MM.1S (cell line): ENCODE results near the gene PROM2.

Experiments used
- DNase-seq: peaks from one replicate; pipeline ENCODE4 v3.0.0-alpha.2; 2015
- H2AFZ ChIP-seq: fragments of 300-600 bp; sonication (generic); 2 replicates; pipeline ENCODE4 v1.6.0; 2016; ENCODE audit warnings: antibody characterized with exemption, low read length
- H3F3A ChIP-seq: fragments of 300-600 bp; sonication (generic); 2 replicates; pipeline ENCODE4 v1.6.1; 2016; ENCODE audit warnings: mild to moderate bottlenecking, antibody characterized with exemption, low read length, moderate library complexity, mixed read lengths; ENCODE audit not compliant: insufficient read depth
- H3K27ac ChIP-seq: fragments of 300-600 bp; sonication (generic); 2 replicates; pipeline ENCODE4 v1.5.1; 2016; ENCODE audit warnings: mild to moderate bottlenecking, low read length
- H3K27me3 ChIP-seq: fragments of 300-600 bp; sonication (generic); replicated peaks from 2 replicates; pipeline ENCODE4 v1.6.0; 2016; ENCODE audit warnings: low read length; ENCODE audit not compliant: insufficient read depth
- H3K36me3 ChIP-seq: fragments of 300-600 bp; sonication (generic); replicated peaks from 2 replicates; pipeline ENCODE4 v1.6.1; 2016; ENCODE audit warnings: mild to moderate bottlenecking, low read length, mixed read lengths; ENCODE audit not compliant: insufficient read depth
- H3K4me1 ChIP-seq: fragments of 300-600 bp; sonication (generic); 2 replicates; pipeline ENCODE4 v1.6.1; 2016; ENCODE audit warnings: low read length, mixed read lengths
- H3K4me2 ChIP-seq: fragments of 300-600 bp; sonication (generic); 2 replicates; pipeline ENCODE4 v1.6.0; 2016; ENCODE audit warnings: low read depth, low read length
- H3K4me3 ChIP-seq: fragments of 300-600 bp; sonication (generic); 2 replicates; pipeline ENCODE4 v1.5.1; 2016; ENCODE audit warnings: low read length, mixed read lengths
- H3K79me2 ChIP-seq: fragments of 300-600 bp; sonication (generic); 2 replicates; pipeline ENCODE4 v1.6.1; 2016; ENCODE audit warnings: mixed run types, low read length, mixed read lengths
- H3K9ac ChIP-seq: fragments of 300-600 bp; sonication (generic); 2 replicates; pipeline ENCODE4 v1.6.1; 2016; ENCODE audit warnings: low read length, mixed read lengths
- H3K9me2 ChIP-seq: fragments of 300-600 bp; sonication (generic); replicated peaks from 2 replicates; pipeline ENCODE4 v1.6.1; 2016; ENCODE audit warnings: mild to moderate bottlenecking, low read length, mixed read lengths; ENCODE audit not compliant: insufficient read depth
- H3K9me3 ChIP-seq: fragments of 300-600 bp; sonication (generic); replicated peaks from 2 replicates; pipeline ENCODE4 v1.6.1; 2016; ENCODE audit warnings: mild to moderate bottlenecking, low read length, mixed read lengths; ENCODE audit not compliant: insufficient read depth
- H4K20me1 ChIP-seq: fragments of 300-600 bp; sonication (generic); 2 replicates; pipeline ENCODE4 v1.6.1; 2016; ENCODE audit warnings: mild to moderate bottlenecking, low read length, moderate library complexity, mixed read lengths; ENCODE audit not compliant: insufficient read depth
- EZH2 ChIP-seq: fragments of 300-600 bp; sonication (generic); optimal IDR thresholded peaks from 2 replicates; pipeline ENCODE3; 2017; ENCODE audit warnings: low read depth, mild to moderate bottlenecking, antibody characterized with exemption, low read length, mixed read lengths
- EZH2phosphoT487 ChIP-seq: fragments of 300-600 bp; sonication (generic); IDR thresholded peaks from 2 replicates; pipeline ENCODE4 v1.6.1; 2018; ENCODE audit warnings: antibody characterized with exemption, low read length
- TF ChIP-seq, protein P1 (sequence below): fragments of 300-600 bp; sonication (generic); IDR thresholded peaks from 2 replicates; pipeline ENCODE4 v1.5.1; 2016; ENCODE audit warnings: antibody characterized with exemption, low read length, mixed read lengths

The PROM2 gene

DNA sequence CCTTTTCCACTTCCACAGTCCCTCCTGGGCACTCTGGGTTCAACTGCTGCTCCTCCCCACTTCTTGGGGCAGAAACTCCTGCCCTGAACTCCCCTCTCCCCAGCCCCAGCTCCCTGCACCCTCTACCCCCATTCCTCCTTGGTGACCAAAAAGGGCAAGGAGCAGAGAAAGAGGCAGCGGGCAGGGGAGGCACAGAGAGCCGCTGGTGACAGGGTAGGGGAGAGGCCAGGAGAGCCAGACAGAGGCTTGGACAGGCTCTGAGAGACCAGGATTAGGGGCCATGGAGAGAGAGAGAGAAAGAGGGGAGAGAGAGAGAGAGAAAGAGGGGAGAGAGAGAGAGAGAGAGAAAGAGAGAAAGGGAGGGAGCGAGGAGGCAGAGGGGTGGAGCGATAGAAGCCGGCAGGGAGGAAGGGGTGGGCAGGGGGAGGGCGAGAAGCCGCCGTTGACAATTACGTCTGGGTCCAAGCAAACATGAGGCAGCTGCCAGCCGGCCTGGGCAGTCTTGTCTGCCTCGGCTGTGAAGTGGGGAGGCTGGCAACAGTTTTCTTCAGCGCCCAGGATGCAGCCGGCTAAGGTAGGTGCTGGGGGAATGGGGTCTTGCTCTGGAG lies 22.7 kb downstream of the PROM2 start, which contains the start of gene KCNIP3:
KCNIP3 (plus strand) TSS at position 468 of the 608 bp plus-strand sequence; CDS start at position 560, 92 bp downstream.
- Histone ChIP-seq H3K4me2 (no peak within 1 kb of the TSS), H2AFZ (no peak within 1 kb of the TSS), H3K36me3 (no peaks in the 10 kb centered on the region), H3K9me3 (no peaks in the 10 kb centered on the region), H3K27ac (no peak within 1 kb of the TSS), H4K20me1 (no peaks in the 10 kb centered on the region), H3K79me2 (no peaks in the 10 kb centered on the region), H3K4me1 (no peaks in the 10 kb centered on the region), H3K4me3 (no peak within 1 kb of the TSS), H3F3A (no peaks in the 10 kb centered on the region), H3K9ac (no peak within 1 kb of the TSS), H3K9me2 (no peaks in the 10 kb centered on the region), H3K27me3 (no peaks in the 10 kb centered on the region)
- no peak for DNase-seq
- no peak for TF ChIP-seq EZH2phosphoT487
- no peak for TF ChIP-seq EZH2
- TF ChIP-seq, protein P1, sequence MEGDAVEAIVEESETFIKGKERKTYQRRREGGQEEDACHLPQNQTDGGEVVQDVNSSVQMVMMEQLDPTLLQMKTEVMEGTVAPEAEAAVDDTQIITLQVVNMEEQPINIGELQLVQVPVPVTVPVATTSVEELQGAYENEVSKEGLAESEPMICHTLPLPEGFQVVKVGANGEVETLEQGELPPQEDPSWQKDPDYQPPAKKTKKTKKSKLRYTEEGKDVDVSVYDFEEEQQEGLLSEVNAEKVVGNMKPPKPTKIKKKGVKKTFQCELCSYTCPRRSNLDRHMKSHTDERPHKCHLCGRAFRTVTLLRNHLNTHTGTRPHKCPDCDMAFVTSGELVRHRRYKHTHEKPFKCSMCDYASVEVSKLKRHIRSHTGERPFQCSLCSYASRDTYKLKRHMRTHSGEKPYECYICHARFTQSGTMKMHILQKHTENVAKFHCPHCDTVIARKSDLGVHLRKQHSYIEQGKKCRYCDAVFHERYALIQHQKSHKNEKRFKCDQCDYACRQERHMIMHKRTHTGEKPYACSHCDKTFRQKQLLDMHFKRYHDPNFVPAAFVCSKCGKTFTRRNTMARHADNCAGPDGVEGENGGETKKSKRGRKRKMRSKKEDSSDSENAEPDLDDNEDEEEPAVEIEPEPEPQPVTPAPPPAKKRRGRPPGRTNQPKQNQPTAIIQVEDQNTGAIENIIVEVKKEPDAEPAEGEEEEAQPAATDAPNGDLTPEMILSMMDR, result no peak

DNA sequence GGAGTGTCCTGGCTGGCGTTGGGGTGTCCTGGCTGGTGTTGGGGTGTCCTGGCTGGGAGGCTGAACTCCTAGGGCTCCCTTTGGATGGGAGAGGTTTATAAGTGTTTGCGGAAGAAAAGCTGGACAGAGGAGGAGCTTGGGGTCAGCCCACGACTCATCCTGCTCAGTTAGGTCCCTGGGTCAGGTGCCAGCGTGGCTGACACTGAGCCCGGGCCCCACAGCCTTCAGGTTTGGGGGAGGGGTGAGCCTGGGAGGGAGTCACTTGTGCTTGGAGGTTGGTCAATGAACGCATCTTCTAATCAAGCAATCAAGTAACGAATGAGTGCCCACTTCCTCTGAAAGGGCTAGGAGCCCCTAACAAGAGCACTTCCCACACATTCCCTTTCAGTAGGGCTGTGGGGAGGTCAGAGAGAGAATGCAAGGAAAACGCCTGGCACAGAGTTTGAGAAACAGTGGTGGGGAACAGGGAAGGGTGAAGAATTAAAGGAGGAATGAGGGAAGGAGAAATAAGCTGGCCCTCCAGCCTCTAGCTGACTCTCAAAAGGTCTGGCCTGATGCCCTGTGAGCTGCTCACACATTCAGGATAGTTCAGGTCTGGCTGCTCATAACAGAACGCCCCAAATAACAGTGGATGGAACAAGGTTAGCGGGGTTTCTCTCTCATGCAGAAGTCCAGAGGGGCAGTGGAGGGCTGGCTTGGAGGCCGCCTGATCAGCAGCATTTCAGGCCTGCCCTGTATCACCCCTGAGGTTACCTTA lies 23.6 kb downstream of the PROM2 start:
- H3F3A ChIP-seq, result no peaks in the 10 kb centered on the region
- H3K4me1 ChIP-seq, result no peaks in the 10 kb centered on the region
- H3K79me2 ChIP-seq, result no peaks in the 10 kb centered on the region
- no peaks in the 10 kb centered on the region for H4K20me1 ChIP-seq
- DNase-seq, result no peak
- no peak overlapping the region for H3K4me2 ChIP-seq
- TF ChIP-seq EZH2, result no peak
- TF ChIP-seq, protein P1, result no peak
- no peak for TF ChIP-seq EZH2phosphoT487
- H3K36me3 ChIP-seq, result no peaks in the 10 kb centered on the region
- no peak overlapping the region for H3K9ac ChIP-seq
- H2AFZ ChIP-seq, result no peak overlapping the region
- H3K4me3 ChIP-seq, result no peak overlapping the region
- no peaks in the 10 kb centered on the region for H3K9me2 ChIP-seq
- no peaks in the 10 kb centered on the region for H3K9me3 ChIP-seq
- H3K27ac ChIP-seq, result no peak overlapping the region
- no peaks in the 10 kb centered on the region for H3K27me3 ChIP-seq

- Histone ChIP-seq H3K9me3 (no peaks in the 10 kb centered on the region), H2AFZ (no peak overlapping the region), H3K36me3 (no peaks in the 10 kb centered on the region), H3K9ac (no peak overlapping the region), H3K4me3 (no peak overlapping the region), H3K79me2 (no peaks in the 10 kb centered on the region), H3K27ac (no peak overlapping the region), H3K4me2 (no peak overlapping the region), H3K9me2 (no peaks in the 10 kb centered on the region), H3F3A (no peaks in the 10 kb centered on the region), H3K27me3 (no peaks in the 10 kb centered on the region), H3K4me1 (no peaks in the 10 kb centered on the region), H4K20me1 (no peaks in the 10 kb centered on the region)
- DNase-seq, result no peak
- TF ChIP-seq, protein P1, result no peak
- TF ChIP-seq EZH2 (no peak), EZH2phosphoT487 (no peak)
Measured at GRCh38 chr2:95298486-95299111, 24.4 kb downstream of the PROM2 start.
